ENCODE data around the gene H3-3A. TPM values are rescaled to one million over a fixed set of nuclear protein-coding genes. Genes with fewer than 3 reads are reported as not detected.
A peak's percentile ranks its signal among the peaks of the same experiment; 100 is the strongest.

Gene H3-3A
- polyA plus RNA-seq, 3 donors: 961 to 1,826 (median 1,812) TPM

- H2AFZ ChIP-seq (ENCODE audit: insufficient read depth, low read depth, low read length, poor library complexity, severe bottlenecking): no peak overlapping the region
- no peak overlapping the region for H3K4me3 Mint-ChIP-seq
- H3K36me3 Mint-ChIP-seq: peaks cover 6 to 12% of the 10 kb centered on the region in 2 donors
- WGBS (ENCODE audit: insufficient coverage): 11% methylated on average over 1 of the region's 1 CpG
- H3K9ac ChIP-seq (ENCODE audit: insufficient read depth, low read length, poor library complexity, severe bottlenecking): no peak overlapping the region
- peak overlapping the region in 2 of 7 donors; percentile 62 to 66 for H3K27ac Mint-ChIP-seq
- no peaks in the 10 kb centered on the region for H4K20me1 ChIP-seq (ENCODE audit: insufficient read depth, low read length)
- H3K9me3 ChIP-seq (replicated peaks in 1 of 2; ENCODE audit: control insufficient read depth in 1 of 2, insufficient read depth in 1 of 2, low read length in 2 of 2): peaks cover 0 to 9% of the 10 kb centered on the region in 2 donors
- no peaks in the 10 kb centered on the region for H3K36me3 ChIP-seq (replicated peaks in 1 of 2; ENCODE audit: control insufficient read depth in 1 of 2, insufficient read depth in 2 of 2, low read length in 2 of 2)
- TF ChIP-seq CTCF (IDR thresholded peaks at IDR 0.05): no peak
- H3K79me2 ChIP-seq (ENCODE audit: insufficient read depth, low read length): no peaks in the 10 kb centered on the region
- intact Hi-C loops (cut with micrococcal nuclease): no loop called here
- H3K27ac ChIP-seq (ENCODE audit: low read depth in 1 of 2, low read length in 2 of 2): no peak overlapping the region
- H3K27me3 Mint-ChIP-seq (ENCODE audit: low read depth in 3 of 3): no peaks in the 10 kb centered on the region
- no peak overlapping the region for H3K4me2 ChIP-seq (replicated peaks; ENCODE audit: extremely low read depth, low read length, poor library complexity, severe bottlenecking)
- no peak for DNase-seq
- no peaks in the 10 kb centered on the region for H3K27me3 ChIP-seq (ENCODE audit: control insufficient read depth in 2 of 2, insufficient read depth in 2 of 2, low read length in 2 of 2)
- H3K9me3 Mint-ChIP-seq: peaks cover 6 to 11% (median 7%) of the 10 kb centered on the region in 7 donors
- H3K4me1 Mint-ChIP-seq: peaks cover 51% of the 10 kb centered on the region
- H3K4me3 ChIP-seq (replicated peaks in 1 of 3; ENCODE audit: low read depth in 2 of 3, low read length in 3 of 3): no peak overlapping the region
- peaks cover 48 to 71% of the 10 kb centered on the region in 2 donors for H3K4me1 ChIP-seq (ENCODE audit: control insufficient read depth in 1 of 2, insufficient read depth in 2 of 2, low read length in 2 of 2)
These were observed 15.0 kb upstream of the H3-3A start for GRCh38 chr1:226047495-226047894.

- DNase-seq: no peak
- H3K79me2 ChIP-seq (ENCODE audit: insufficient read depth, low read length): no peaks in the 10 kb centered on the region
- H3K4me2 ChIP-seq (replicated peaks; ENCODE audit: extremely low read depth, low read length, poor library complexity, severe bottlenecking): no peak overlapping the region
- H3K4me1 ChIP-seq (ENCODE audit: control insufficient read depth in 1 of 2, insufficient read depth in 2 of 2, low read length in 2 of 2): peaks cover 34 to 57% of the 10 kb centered on the region in 2 donors
- H2AFZ ChIP-seq (ENCODE audit: insufficient read depth, low read depth, low read length, poor library complexity, severe bottlenecking): no peak overlapping the region
- Mint-ChIP-seq H3K36me3 (peaks cover 13 to 15% of the 10 kb centered on the region in 2 donors), H3K4me3 (no peak overlapping the region), H3K9me3 (peaks cover 5 to 11% (median 7%) of the 10 kb centered on the region in 7 donors), H3K27me3 (ENCODE audit: low read depth in 3 of 3) (peaks cover 0 to 2% (median 0%) of the 10 kb centered on the region in 3 donors), H3K27ac (no peak overlapping the region), H3K4me1 (peaks cover 39% of the 10 kb centered on the region)
- H3K4me3 ChIP-seq (replicated peaks in 1 of 3; ENCODE audit: low read depth in 2 of 3, low read length in 3 of 3): no peak overlapping the region
- no peak for TF ChIP-seq CTCF (IDR thresholded peaks at IDR 0.05)
- H3K27me3 ChIP-seq (ENCODE audit: control insufficient read depth in 2 of 2, insufficient read depth in 2 of 2, low read length in 2 of 2): no peaks in the 10 kb centered on the region
- intact Hi-C loops (cut with micrococcal nuclease): no loop called here
- no CpG with 5 or more reads among the region's 1 CpG for WGBS (ENCODE audit: insufficient coverage)
- no peak overlapping the region for H3K9ac ChIP-seq (ENCODE audit: insufficient read depth, low read length, poor library complexity, severe bottlenecking)
- peaks cover 0 to 9% of the 10 kb centered on the region in 2 donors for H3K9me3 ChIP-seq (replicated peaks in 1 of 2; ENCODE audit: control insufficient read depth in 1 of 2, insufficient read depth in 1 of 2, low read length in 2 of 2)
- H4K20me1 ChIP-seq (ENCODE audit: insufficient read depth, low read length): no peaks in the 10 kb centered on the region
- no peak overlapping the region for H3K27ac ChIP-seq (ENCODE audit: low read depth in 1 of 2, low read length in 2 of 2)
- no peaks in the 10 kb centered on the region for H3K36me3 ChIP-seq (replicated peaks in 1 of 2; ENCODE audit: control insufficient read depth in 1 of 2, insufficient read depth in 2 of 2, low read length in 2 of 2)
These were observed 13.6 kb upstream of the H3-3A start for GRCh38 chr1:226048886-226049285.

All from CD14-positive monocyte (primary cell).